HEK293T (cell line): ENCODE data around the gene CFHR4.
"Not testable (repeated sequence)": the region's sequence is repeated elsewhere in the genome, so short reads cannot be mapped to it uniquely, and the experiment has no call there.

Experiments
- CTCF ChIA-PET: fragments of 350-600 bp; formaldehyde crosslinking; extraction: SDS; loops from one replicate; lab custom pipeline; 2021; ENCODE audit warnings: antibody characterized with exemption, inconsistent platforms; lab: Yijun Ruan, JAX
- POLR2A ChIA-PET: fragments of 350-600 bp; formaldehyde crosslinking; extraction: SDS; loops from one replicate; lab custom pipeline; 2020; ENCODE audit warnings: antibody characterized with exemption, inconsistent platforms; lab: Yijun Ruan, JAX
- DNase-seq: peaks from one replicate; pipeline ENCODE4 v3.0.0; 2012; ENCODE audit warnings: mixed read lengths; ENCODE audit errors: extremely low spot score
- ARNT ChIP-seq: fragments of 450-650 bp; IDR thresholded peaks from 2 replicates; pipeline ENCODE4 v1.6.1; 2017; ENCODE audit warnings: mild to moderate bottlenecking
- BHLHE40 ChIP-seq: fragments of 450-650 bp; IDR thresholded peaks from 2 replicates; pipeline ENCODE4 v1.6.1; 2016; ENCODE audit warnings: mild to moderate bottlenecking, moderate library complexity, borderline replicate concordance
- CTBP1 ChIP-seq: fragments of 450-650 bp; IDR thresholded peaks from 2 replicates; pipeline ENCODE4 v1.6.1; 2016; ENCODE audit warnings: borderline replicate concordance
- ELF4 ChIP-seq: fragments of 450-650 bp; IDR thresholded peaks from 2 replicates; pipeline ENCODE4 v1.6.1; 2017; ENCODE audit warnings: antibody characterized with exemption
- FOXA1 ChIP-seq: fragments of 450-650 bp; IDR thresholded peaks from 2 replicates; pipeline ENCODE4 v1.6.1; 2016; ENCODE audit warnings: mild to moderate bottlenecking
- FOXK2 ChIP-seq: fragments of 450-650 bp; IDR thresholded peaks from 2 replicates; pipeline ENCODE4 v1.6.1; 2016; ENCODE audit warnings: mild to moderate bottlenecking
- FOXM1 ChIP-seq: fragments of 450-650 bp; IDR thresholded peaks from 2 replicates; pipeline ENCODE4 v1.6.1; 2017; ENCODE audit warnings: mild to moderate bottlenecking, borderline replicate concordance
- HDGF ChIP-seq: fragments of 450-650 bp; IDR thresholded peaks from 2 replicates; pipeline ENCODE4 v1.6.1; 2017; ENCODE audit warnings: antibody characterized with exemption, borderline replicate concordance
- L3MBTL2 ChIP-seq: fragments of 450-650 bp; conservative IDR thresholded peaks from 2 replicates; pipeline ENCODE4 v1.6.1; 2016; ENCODE audit warnings: mild to moderate bottlenecking
- LEF1 ChIP-seq: fragments of 450-650 bp; IDR thresholded peaks from 2 replicates; pipeline ENCODE4 v1.6.1; 2017; ENCODE audit warnings: mild to moderate bottlenecking, borderline replicate concordance
- NFRKB ChIP-seq: fragments of 450-650 bp; IDR thresholded peaks from 2 replicates; pipeline ENCODE4 v1.6.1; 2016; ENCODE audit warnings: mild to moderate bottlenecking, moderate library complexity
- SP1 ChIP-seq: fragments of 450-650 bp; IDR thresholded peaks from 2 replicates; pipeline ENCODE4 v1.6.1; 2017
- SUZ12 ChIP-seq: fragments of 450-650 bp; IDR thresholded peaks from 2 replicates; pipeline ENCODE4 v1.6.1; 2016; ENCODE audit warnings: mild to moderate bottlenecking
- TARDBP ChIP-seq: fragments of 450-650 bp; IDR thresholded peaks from 2 replicates; pipeline ENCODE4 v1.6.1; 2016
- ZNF384 ChIP-seq: fragments of 450-650 bp; IDR thresholded peaks from 2 replicates; pipeline ENCODE4 v1.6.1; 2016
- TF ChIP-seq, protein P1 (sequence below): fragments of 450-650 bp; IDR thresholded peaks from 2 replicates; pipeline ENCODE4 v1.6.1; 2016

CFHR4 gene

DNA sequence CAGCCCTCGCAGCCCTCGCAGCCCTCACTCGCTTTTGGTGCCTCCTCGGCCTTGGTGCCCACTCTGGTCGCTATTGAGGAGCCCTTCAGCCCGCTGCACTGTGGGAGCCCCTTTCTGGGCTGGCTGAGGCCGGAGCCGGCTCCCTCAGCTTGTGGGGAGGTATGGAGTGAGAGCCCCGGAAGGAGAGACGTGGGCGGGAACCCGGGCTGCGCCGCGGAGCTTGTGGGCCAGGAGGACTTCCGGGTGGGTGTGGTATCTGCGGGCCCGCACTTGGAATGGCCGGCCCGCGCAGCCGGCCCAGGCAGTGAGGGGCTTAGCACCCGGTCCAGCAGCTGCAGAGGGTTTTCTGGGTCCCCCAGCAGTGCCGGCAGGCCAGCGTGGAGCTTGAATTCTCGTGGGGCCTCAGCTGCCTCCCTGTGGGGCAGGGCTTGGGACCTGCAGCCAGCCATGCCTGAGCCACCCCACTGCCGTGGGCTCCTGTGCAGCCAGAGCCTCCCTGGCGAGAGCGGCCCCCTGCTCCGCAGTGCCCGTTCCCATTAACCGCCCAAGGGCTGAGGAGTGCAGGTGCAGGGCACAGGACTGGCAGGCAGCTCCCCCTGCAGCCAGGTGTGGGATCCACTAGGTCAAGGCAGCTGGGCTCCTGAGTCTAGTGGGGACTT, 45.8 kb downstream of the CFHR4 start:
- CTCF ChIA-PET = no interaction called here
- POLR2A ChIA-PET = no interaction called here
- TF ChIP-seq BHLHE40 (no peak), ELF4 (no peak)
- DNase-seq = no peak

GRCh38 chr1:196941474-196941873, 53.6 kb downstream of the CFHR4 start:
- DNase-seq, POLR2A ChIA-PET, CTCF ChIA-PET: not testable (repeated sequence)

GRCh38 chr1:196943568-196943967, 55.7 kb downstream of the CFHR4 start, which contains the start of gene CFHR2:
Gene CFHR2 (plus strand): TSS chr1:196943738. CDS start chr1:196943881, 143 bp downstream.
- POLR2A ChIA-PET, DNase-seq, CTCF ChIA-PET: not testable (repeated sequence)

- TF ChIP-seq ZNF384 = no peak
- no peak for TF ChIP-seq HDGF
- no peak for TF ChIP-seq LEF1
- TF ChIP-seq BHLHE40 = no peak
- no peak for TF ChIP-seq ELF4
- TF ChIP-seq TARDBP = no peak
- no peak for TF ChIP-seq SUZ12
- TF ChIP-seq FOXA1 = no peak
- TF ChIP-seq NFRKB = no peak
- no peak for TF ChIP-seq L3MBTL2
- no peak for TF ChIP-seq SP1
- no peak for TF ChIP-seq ARNT
- no peak for TF ChIP-seq FOXK2
- TF ChIP-seq, protein P1, sequence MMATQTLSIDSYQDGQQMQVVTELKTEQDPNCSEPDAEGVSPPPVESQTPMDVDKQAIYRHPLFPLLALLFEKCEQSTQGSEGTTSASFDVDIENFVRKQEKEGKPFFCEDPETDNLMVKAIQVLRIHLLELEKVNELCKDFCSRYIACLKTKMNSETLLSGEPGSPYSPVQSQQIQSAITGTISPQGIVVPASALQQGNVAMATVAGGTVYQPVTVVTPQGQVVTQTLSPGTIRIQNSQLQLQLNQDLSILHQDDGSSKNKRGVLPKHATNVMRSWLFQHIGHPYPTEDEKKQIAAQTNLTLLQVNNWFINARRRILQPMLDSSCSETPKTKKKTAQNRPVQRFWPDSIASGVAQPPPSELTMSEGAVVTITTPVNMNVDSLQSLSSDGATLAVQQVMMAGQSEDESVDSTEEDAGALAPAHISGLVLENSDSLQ = no peak
- TF ChIP-seq CTBP1 = no peak
- no peak for TF ChIP-seq FOXM1
- ChIA-PET POLR2A (no interaction called here), CTCF (no interaction called here)
- DNase-seq = no peak
These were observed 64.0 kb downstream of the CFHR4 start for GRCh38 chr1:196951711-196952394.

DNA sequence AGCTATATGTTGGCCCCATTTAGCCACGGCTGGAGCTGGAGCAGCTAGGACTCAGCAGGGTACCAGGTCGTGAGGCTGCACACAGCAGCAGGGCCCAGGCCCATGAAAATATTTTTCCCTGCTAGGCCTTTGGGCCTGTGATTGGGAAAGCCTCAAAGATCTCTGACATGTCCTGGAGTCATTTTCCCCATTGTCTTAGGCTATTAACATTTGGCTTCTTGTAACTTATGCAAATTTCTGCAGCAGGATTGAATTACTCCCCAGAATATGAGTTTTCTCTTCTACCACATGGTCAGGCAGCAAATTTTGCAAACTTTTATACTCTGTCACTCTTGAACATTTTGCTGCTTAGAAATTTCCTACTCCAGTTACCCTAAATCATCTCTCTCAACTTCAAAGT, 66.9 kb downstream of the CFHR4 start:
- POLR2A ChIA-PET = no interaction called here
- CTCF ChIA-PET = no interaction called here

GRCh38 chr1:196955926-196956325, 68.1 kb downstream of the CFHR4 start:
- POLR2A ChIA-PET = no interaction called here
- no peak for DNase-seq
- no peak for TF ChIP-seq ARNT
- TF ChIP-seq FOXK2 = no peak
- TF ChIP-seq ELF4 = no peak
- TF ChIP-seq ZNF384 = no peak
- no peak for TF ChIP-seq L3MBTL2
- TF ChIP-seq TARDBP = no peak
- no peak for TF ChIP-seq SP1
- TF ChIP-seq BHLHE40 = no peak
- no peak for TF ChIP-seq CTBP1
- no peak for TF ChIP-seq NFRKB
- TF ChIP-seq SUZ12 = no peak
- no peak for TF ChIP-seq FOXM1
- TF ChIP-seq, protein P1 = no peak
- CTCF ChIA-PET = no interaction called here

More for the DNA sequence above, 66.9 kb downstream of the CFHR4 start:
- TF ChIP-seq NFRKB (no peak), TARDBP (no peak), FOXA1 (no peak)
- TF ChIP-seq, protein P1 = no peak
- DNase-seq = no peak

GRCh38 chr1:196960854-196961253, 73.0 kb downstream of the CFHR4 start:
- ChIA-PET POLR2A (no interaction called here), CTCF (no interaction called here)
- DNase-seq = no peak
- TF ChIP-seq ARNT (no peak), LEF1 (no peak), FOXM1 (no peak), HDGF (no peak), L3MBTL2 (no peak), TARDBP (no peak), FOXA1 (no peak), ZNF384 (no peak)
